ENCODE data around the gene TBX10.
A peak's percentile ranks its signal among the peaks of the same experiment; 100 is the strongest.
"Not testable (repeated sequence)": the region's sequence is repeated elsewhere in the genome, so short reads cannot be mapped to it uniquely, and the experiment has no call there.

The TBX10 gene

DNA sequence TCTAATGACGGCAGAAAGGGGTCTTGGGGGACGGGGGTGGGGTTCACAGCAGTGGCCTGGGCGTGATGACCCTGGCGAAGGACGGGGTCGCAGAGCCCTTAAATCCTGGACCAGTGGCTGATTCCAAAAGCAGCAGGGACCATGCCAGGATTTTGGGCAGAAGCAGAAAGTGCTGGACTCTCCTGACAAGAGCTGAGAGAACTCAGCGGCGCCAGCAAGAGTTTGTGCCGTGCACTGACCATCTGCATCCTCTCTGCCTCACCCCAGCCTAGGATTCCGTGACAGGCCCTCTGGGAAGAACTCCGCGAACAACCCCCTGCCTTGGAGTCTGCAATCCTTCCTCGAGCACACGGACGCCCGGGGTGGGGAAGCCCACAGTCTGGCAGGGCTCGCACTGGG, 33.5 kb downstream of the TBX10 start:
- H3K27me3 ChIP-seq (replicated peaks): no peaks in the 10 kb centered on the region
- in situ Hi-C loops (cut with HindIII; ENCODE audit: low pct_ligation_motif_present, low sequenced_read_pairs): no loop called here
- TF ChIP-seq, protein P1, sequence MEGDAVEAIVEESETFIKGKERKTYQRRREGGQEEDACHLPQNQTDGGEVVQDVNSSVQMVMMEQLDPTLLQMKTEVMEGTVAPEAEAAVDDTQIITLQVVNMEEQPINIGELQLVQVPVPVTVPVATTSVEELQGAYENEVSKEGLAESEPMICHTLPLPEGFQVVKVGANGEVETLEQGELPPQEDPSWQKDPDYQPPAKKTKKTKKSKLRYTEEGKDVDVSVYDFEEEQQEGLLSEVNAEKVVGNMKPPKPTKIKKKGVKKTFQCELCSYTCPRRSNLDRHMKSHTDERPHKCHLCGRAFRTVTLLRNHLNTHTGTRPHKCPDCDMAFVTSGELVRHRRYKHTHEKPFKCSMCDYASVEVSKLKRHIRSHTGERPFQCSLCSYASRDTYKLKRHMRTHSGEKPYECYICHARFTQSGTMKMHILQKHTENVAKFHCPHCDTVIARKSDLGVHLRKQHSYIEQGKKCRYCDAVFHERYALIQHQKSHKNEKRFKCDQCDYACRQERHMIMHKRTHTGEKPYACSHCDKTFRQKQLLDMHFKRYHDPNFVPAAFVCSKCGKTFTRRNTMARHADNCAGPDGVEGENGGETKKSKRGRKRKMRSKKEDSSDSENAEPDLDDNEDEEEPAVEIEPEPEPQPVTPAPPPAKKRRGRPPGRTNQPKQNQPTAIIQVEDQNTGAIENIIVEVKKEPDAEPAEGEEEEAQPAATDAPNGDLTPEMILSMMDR (IDR thresholded peaks at IDR 0.05; ENCODE audit: low read depth, low read length, missing control alignments): no peak
- peak overlapping the region; percentile 89 for H3K4me3 ChIP-seq (ENCODE audit: low read depth, low read length)
- no peak overlapping the region for H3K27ac ChIP-seq
- peaks cover 6% of the 10 kb centered on the region for H3K36me3 ChIP-seq (replicated peaks)
- DNase-seq: no peak

DNA sequence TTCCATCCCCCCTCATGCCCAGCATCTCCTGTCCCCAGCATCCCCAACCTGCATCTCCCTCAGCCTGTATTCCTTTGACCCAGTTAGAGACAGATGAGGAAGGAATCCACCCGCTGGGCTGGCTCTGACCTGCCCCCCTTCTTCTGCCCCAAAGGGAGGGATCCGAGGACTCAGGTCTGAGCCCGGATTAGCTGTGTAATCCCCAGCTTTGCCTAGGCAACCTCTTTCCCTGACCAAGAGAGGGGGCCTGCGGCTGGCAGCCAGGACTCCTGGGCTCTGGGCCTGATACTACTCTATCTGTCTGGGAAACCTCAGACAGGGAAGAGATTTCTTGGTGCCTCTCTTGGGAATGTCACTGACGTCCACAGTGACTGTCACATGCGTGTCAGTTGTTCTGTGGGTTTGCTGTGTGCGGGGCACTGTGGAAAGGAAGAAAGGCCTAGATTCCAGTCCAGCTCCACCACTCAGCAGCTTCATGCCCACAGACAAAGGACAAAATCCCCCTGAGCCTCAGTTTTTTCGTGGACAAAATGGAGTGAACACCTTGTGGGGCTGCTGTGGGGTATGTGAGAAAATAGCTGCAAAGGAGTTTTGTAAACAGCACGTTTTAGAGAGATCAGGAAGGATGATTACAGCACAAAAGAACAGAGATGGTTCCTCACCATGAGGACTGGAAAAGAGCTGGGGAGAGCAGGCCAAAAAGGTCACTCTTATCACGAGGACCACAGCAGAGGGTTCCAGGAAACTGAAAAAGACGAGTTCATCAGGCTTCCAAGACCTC, 34.1 kb downstream of the TBX10 start:
- no peak for DNase-seq
- TF ChIP-seq, protein P1 (IDR thresholded peaks at IDR 0.05; ENCODE audit: low read depth, low read length, missing control alignments): no peak
- Histone ChIP-seq H3K27ac (no peak overlapping the region), H3K27me3 (replicated peaks) (peaks cover under 1% of the 10 kb centered on the region), H3K4me3 (ENCODE audit: low read depth, low read length) (no peak overlapping the region), H3K36me3 (replicated peaks) (peaks cover 4% of the 10 kb centered on the region)
- in situ Hi-C loops (cut with HindIII; ENCODE audit: low pct_ligation_motif_present, low sequenced_read_pairs): no loop called here

DNA sequence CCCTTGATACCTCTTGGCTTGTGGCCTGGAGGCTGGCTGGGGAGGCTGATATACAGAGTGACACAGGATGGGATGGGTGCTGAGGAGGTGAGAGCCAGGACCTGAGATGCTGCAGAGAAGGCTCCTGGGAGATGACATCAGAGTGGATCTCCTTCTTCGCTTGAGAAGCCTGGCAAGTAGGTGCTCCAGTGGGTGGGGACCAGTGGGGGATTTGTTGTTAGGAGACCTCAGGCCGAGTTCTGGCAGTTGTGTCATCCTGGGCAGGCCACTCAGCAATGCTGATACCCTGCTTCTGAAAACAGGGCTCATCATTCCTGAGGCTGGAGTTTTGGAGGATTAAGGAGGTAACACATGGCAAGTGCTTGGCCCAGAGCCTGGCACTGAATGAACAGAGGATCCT, 34.7 kb downstream of the TBX10 start:
- Histone ChIP-seq H3K4me3 (ENCODE audit: low read depth, low read length) (no peak overlapping the region), H3K27ac (no peak overlapping the region), H3K27me3 (replicated peaks) (peaks cover 2% of the 10 kb centered on the region), H3K36me3 (replicated peaks) (peaks cover 3% of the 10 kb centered on the region)
- in situ Hi-C loops (cut with HindIII; ENCODE audit: low pct_ligation_motif_present, low sequenced_read_pairs): no loop called here
- DNase-seq: no peak
- TF ChIP-seq, protein P1 (IDR thresholded peaks at IDR 0.05; ENCODE audit: low read depth, low read length, missing control alignments): no peak

DNA sequence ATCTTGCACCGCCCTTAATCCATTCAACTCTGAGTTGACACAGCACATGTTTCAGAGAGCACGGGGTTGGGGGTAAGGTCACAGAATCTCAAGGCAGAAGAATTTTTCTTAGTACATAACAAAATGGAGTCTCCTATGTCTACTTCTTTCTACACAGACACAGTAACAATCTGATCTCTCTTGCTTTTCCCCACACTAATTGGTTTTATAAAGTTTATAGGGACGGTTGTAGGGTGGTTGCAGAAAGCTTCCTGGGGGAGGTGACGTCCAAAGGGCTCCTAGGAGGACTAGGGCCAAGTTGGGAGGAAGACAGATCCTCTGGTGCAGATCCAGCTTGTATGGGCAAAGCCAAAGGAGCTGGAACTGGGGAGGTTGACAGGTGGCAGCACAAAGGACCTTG, 35.4 kb downstream of the TBX10 start:
- H3K27ac ChIP-seq; H3K27me3 ChIP-seq (replicated peaks); DNase-seq; H3K36me3 ChIP-seq (replicated peaks); in situ Hi-C loops (cut with HindIII; ENCODE audit: low pct_ligation_motif_present, low sequenced_read_pairs); H3K4me3 ChIP-seq (ENCODE audit: low read depth, low read length): not testable (repeated sequence)

DNA sequence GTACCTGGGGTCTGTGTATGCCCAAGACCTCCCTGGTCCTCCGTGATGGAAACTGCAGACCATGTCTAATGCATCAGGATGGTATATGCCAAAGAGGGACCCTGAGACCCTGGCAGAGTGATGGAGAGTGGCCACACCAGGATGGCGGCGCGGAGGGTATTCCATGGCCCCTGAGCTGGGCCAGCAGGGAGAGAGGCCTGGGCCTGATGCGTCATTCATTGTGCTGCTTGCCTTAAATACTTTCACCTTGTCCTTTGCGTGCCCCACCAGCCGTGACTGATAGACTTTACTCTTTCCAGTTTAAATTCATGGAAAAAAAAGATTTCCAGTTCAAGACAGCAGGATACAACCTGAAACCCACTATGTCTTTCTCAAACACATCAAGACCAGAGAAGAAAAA, 38.5 kb downstream of the TBX10 start:
- Histone ChIP-seq H3K27me3 (replicated peaks) (peaks cover 2% of the 10 kb centered on the region), H3K4me3 (ENCODE audit: low read depth, low read length) (no peak overlapping the region), H3K36me3 (replicated peaks) (no peaks in the 10 kb centered on the region), H3K27ac (no peak overlapping the region)
- TF ChIP-seq, protein P1 (IDR thresholded peaks at IDR 0.05; ENCODE audit: low read depth, low read length, missing control alignments): no peak
- no peak for DNase-seq
- in situ Hi-C loops (cut with HindIII; ENCODE audit: low pct_ligation_motif_present, low sequenced_read_pairs): no loop called here

DNA sequence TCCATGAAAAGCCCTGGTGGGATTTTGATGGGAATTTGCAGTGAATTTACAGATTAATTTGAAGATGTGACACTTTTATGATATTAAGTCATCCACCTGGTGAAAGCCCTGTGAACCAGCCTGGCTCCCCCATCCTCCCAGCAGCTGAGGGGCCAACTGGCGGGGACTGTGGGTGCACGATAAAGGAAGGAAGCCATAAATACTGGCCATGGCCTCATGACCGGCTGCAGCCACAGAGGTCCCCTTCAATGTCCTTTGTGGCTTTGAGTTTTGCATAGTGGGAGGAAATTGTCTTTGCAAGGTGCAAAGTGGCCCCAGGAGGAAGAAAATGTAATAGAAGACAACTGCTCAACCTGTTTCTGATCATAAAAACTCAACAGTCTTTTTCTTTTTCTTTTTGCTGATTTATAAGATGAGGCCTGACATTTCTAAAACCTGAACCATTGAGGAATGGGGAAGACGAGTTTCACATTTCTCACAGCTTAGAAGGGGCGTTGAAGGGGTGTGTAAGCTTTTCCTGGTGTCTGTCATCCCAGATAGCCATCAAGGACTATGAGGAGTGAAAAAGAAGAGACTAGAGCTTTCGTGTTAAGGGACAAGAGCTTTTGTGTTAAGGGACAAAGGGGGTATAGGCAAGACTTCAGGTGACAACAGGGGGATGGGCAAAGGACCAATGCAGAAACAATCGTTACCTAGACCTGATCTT, 39.1 kb downstream of the TBX10 start:
- in situ Hi-C loops (cut with HindIII; ENCODE audit: low pct_ligation_motif_present, low sequenced_read_pairs): no loop called here
- H3K27ac ChIP-seq: no peak overlapping the region
- H3K4me3 ChIP-seq (ENCODE audit: low read depth, low read length): no peak overlapping the region
- DNase-seq: no peak
- TF ChIP-seq, protein P1 (IDR thresholded peaks at IDR 0.05; ENCODE audit: low read depth, low read length, missing control alignments): no peak
- peaks cover 2% of the 10 kb centered on the region for H3K27me3 ChIP-seq (replicated peaks)
- H3K36me3 ChIP-seq (replicated peaks): no peaks in the 10 kb centered on the region
